ENCODE measurements around the gene CACNA2D2. TPM values are rescaled to one million over a fixed set of nuclear protein-coding genes. Genes with fewer than 3 reads are reported as not detected.

The CACNA2D2 gene
- total RNA-seq, 1 donor from 2014 or later = 19.4 TPM

GRCh38 chr3:50327129-50327528 lies 176.3 kb downstream of the CACNA2D2 start:
- no peak for TF ChIP-seq CTCF (conservative IDR thresholded peaks at IDR 0.05)
- Mint-ChIP-seq H3K9me3 (no peaks in the 10 kb centered on the region), H3K4me3 (peak overlapping the region; percentile 95), H3K4me1 (ENCODE audit: unreplicated experiment) (peaks cover 16% of the 10 kb centered on the region), H3K36me3 (peaks cover 4% of the 10 kb centered on the region), H3K27ac (peak overlapping the region; percentile 21), H3K27me3 (no peaks in the 10 kb centered on the region)
- no peak for DNase-seq (ENCODE audit: extremely low spot score, unreplicated experiment)

GRCh38 chr3:50326182-50326541 lies 177.3 kb downstream of the CACNA2D2 start:
- H3K36me3 Mint-ChIP-seq = peaks cover 4% of the 10 kb centered on the region
- no peaks in the 10 kb centered on the region for H3K27me3 Mint-ChIP-seq
- no peak overlapping the region for H3K27ac Mint-ChIP-seq
- no peaks in the 10 kb centered on the region for H3K9me3 Mint-ChIP-seq
- TF ChIP-seq CTCF (conservative IDR thresholded peaks at IDR 0.05) = no peak
- H3K4me1 Mint-ChIP-seq (ENCODE audit: unreplicated experiment) = peaks cover 16% of the 10 kb centered on the region
- peak overlapping the region; percentile 60 for H3K4me3 Mint-ChIP-seq
- no peak for DNase-seq (ENCODE audit: extremely low spot score, unreplicated experiment)

- no peak for DNase-seq (ENCODE audit: extremely low spot score, unreplicated experiment)
- peaks cover 4% of the 10 kb centered on the region for H3K36me3 Mint-ChIP-seq
- no peaks in the 10 kb centered on the region for H3K27me3 Mint-ChIP-seq
- TF ChIP-seq CTCF (conservative IDR thresholded peaks at IDR 0.05) = no peak
- H3K9me3 Mint-ChIP-seq = no peaks in the 10 kb centered on the region
- no peak overlapping the region for H3K27ac Mint-ChIP-seq
- H3K4me3 Mint-ChIP-seq = peak overlapping the region; percentile 75
- H3K4me1 Mint-ChIP-seq (ENCODE audit: unreplicated experiment) = peaks cover 16% of the 10 kb centered on the region
These were observed 177.8 kb downstream of the CACNA2D2 start for GRCh38 chr3:50325497-50326181.

- no peak for TF ChIP-seq CTCF (conservative IDR thresholded peaks at IDR 0.05)
- peak overlapping the region; percentile 75 for H3K4me3 Mint-ChIP-seq
- no peak for DNase-seq (ENCODE audit: extremely low spot score, unreplicated experiment)
- H3K27me3 Mint-ChIP-seq = no peaks in the 10 kb centered on the region
- H3K4me1 Mint-ChIP-seq (ENCODE audit: unreplicated experiment) = peaks cover 19% of the 10 kb centered on the region
- no peaks in the 10 kb centered on the region for H3K9me3 Mint-ChIP-seq
- H3K27ac Mint-ChIP-seq = peak overlapping the region; percentile 86
- H3K36me3 Mint-ChIP-seq = peaks cover 4% of the 10 kb centered on the region
These were observed 178.3 kb downstream of the CACNA2D2 start for GRCh38 chr3:50325113-50325480.

GRCh38 chr3:50324351-50325112 lies 178.9 kb downstream of the CACNA2D2 start:
- DNase-seq (ENCODE audit: extremely low spot score, unreplicated experiment) = no peak
- peaks cover 4% of the 10 kb centered on the region for H3K36me3 Mint-ChIP-seq
- no peaks in the 10 kb centered on the region for H3K9me3 Mint-ChIP-seq
- peak; percentile 86 for TF ChIP-seq CTCF (conservative IDR thresholded peaks at IDR 0.05)
- H3K27ac Mint-ChIP-seq = peak overlapping the region; percentile 86
- H3K4me3 Mint-ChIP-seq = peak overlapping the region; percentile 75
- H3K27me3 Mint-ChIP-seq = no peaks in the 10 kb centered on the region
- peaks cover 22% of the 10 kb centered on the region for H3K4me1 Mint-ChIP-seq (ENCODE audit: unreplicated experiment)
